ENCODE data around the gene DLGAP1.
"Not testable (repeated sequence)": the region's sequence is repeated elsewhere in the genome, so short reads cannot be mapped to it uniquely, and the experiment has no call there.

DLGAP1 gene

GRCh38 chr18:4455113-4455811, at the start of gene DLGAP1:
TSS of gene DLGAP1 (minus strand) at chr18:4455307.
- DNase-seq, result no peak

GRCh38 chr18:4494703-4495284, 39.7 kb upstream of the DLGAP1 start:
- not testable (repeated sequence) for DNase-seq

GRCh38 chr18:4468511-4468910, 13.4 kb upstream of the DLGAP1 start:
- DNase-seq, result no peak

- DNase-seq, result no peak
Observed at GRCh38 chr18:4454537-4455112, 482 bp downstream of the DLGAP1 start.

GRCh38 chr18:4453874-4454536, 1.1 kb downstream of the DLGAP1 start:
- DNase-seq, result no peak

- no peak for DNase-seq
Observed at GRCh38 chr18:4453567-4453873, 1.6 kb downstream of the DLGAP1 start.

- DNase-seq, result no peak
Observed at GRCh38 chr18:4450065-4450658, 4.9 kb downstream of the DLGAP1 start.

- DNase-seq, result no peak
Observed at GRCh38 chr18:4445902-4446301, 9.2 kb downstream of the DLGAP1 start.

GRCh38 chr18:4444306-4444705, 10.8 kb downstream of the DLGAP1 start:
- DNase-seq, result no peak

- no peak for DNase-seq
Observed at GRCh38 chr18:4441098-4441497, 14.0 kb downstream of the DLGAP1 start.

- DNase-seq, result no peak
Observed at GRCh38 chr18:4438938-4439337, 16.2 kb downstream of the DLGAP1 start.

- no peak for DNase-seq
Observed at GRCh38 chr18:4433717-4434116, 21.4 kb downstream of the DLGAP1 start.

GRCh38 chr18:4430836-4431235, 24.3 kb downstream of the DLGAP1 start:
- DNase-seq, result no peak

GRCh38 chr18:4417714-4418113, 37.4 kb downstream of the DLGAP1 start:
- DNase-seq, result no peak

GRCh38 chr18:4416976-4417375, 38.1 kb downstream of the DLGAP1 start:
- no peak for DNase-seq

- no peak for DNase-seq
Observed at GRCh38 chr18:4412286-4412685, 42.8 kb downstream of the DLGAP1 start.

GRCh38 chr18:4406856-4407255, 48.3 kb downstream of the DLGAP1 start:
- no peak for DNase-seq

- DNase-seq, result no peak
Observed at GRCh38 chr18:4405965-4406364, 49.1 kb downstream of the DLGAP1 start.

- no peak for DNase-seq
Observed at GRCh38 chr18:4403836-4404235, 51.3 kb downstream of the DLGAP1 start.

GRCh38 chr18:4400911-4401310, 54.2 kb downstream of the DLGAP1 start:
- no peak for DNase-seq

GRCh38 chr18:4399929-4400328, 55.2 kb downstream of the DLGAP1 start:
- no peak for DNase-seq

GRCh38 chr18:4394700-4395099, 60.4 kb downstream of the DLGAP1 start:
- no peak for DNase-seq

- no peak for DNase-seq
Observed at GRCh38 chr18:4391859-4392258, 63.2 kb downstream of the DLGAP1 start.

- DNase-seq, result no peak
Observed at GRCh38 chr18:4385876-4386275, 69.2 kb downstream of the DLGAP1 start.

All from NCI-H1417 treated with DMSO at 0.1 percent for 48 hours (cell line).